ENCODE data around the gene IMPACT.

Gene IMPACT

DNA sequence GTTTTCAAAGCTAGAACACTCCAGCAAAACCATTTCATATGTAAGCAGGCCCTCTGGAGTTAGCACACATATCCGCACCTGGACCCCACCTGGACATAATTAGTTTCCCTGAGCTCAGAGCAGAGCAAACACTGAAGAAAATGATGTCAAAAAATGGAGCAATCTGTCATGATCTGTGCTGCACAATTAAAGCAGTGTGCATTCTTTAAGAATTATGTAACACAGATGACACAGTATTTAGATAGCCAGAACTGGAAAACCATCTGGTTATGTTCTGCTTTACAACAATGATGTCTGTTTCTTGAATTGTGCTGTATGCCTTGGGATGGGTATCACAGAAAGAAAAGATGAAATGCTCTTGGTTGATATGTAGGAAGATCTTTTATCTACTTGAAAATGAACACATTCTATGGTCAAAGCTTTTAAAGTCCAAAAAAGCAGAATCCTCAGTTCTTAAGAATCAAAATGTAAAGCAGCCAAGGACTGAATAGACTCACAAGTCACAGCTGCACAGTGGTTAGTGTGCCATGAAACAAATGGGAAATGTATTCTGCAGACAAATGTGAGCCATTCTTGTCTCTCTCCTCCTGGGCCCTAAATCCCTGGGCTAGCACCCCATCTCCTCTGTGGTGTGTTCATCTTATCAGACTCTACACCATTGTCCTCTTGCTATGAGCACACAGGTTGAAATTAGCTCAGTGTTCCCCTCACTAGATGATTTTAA, 70.7 kb downstream of the IMPACT start:
- TF ChIP-seq, protein P1, sequence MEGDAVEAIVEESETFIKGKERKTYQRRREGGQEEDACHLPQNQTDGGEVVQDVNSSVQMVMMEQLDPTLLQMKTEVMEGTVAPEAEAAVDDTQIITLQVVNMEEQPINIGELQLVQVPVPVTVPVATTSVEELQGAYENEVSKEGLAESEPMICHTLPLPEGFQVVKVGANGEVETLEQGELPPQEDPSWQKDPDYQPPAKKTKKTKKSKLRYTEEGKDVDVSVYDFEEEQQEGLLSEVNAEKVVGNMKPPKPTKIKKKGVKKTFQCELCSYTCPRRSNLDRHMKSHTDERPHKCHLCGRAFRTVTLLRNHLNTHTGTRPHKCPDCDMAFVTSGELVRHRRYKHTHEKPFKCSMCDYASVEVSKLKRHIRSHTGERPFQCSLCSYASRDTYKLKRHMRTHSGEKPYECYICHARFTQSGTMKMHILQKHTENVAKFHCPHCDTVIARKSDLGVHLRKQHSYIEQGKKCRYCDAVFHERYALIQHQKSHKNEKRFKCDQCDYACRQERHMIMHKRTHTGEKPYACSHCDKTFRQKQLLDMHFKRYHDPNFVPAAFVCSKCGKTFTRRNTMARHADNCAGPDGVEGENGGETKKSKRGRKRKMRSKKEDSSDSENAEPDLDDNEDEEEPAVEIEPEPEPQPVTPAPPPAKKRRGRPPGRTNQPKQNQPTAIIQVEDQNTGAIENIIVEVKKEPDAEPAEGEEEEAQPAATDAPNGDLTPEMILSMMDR (IDR thresholded peaks at IDR 0.05) = no peak
- H3K4me3 ChIP-seq (ENCODE audit: low read depth in 1 of 2, low read length in 1 of 2) = no peak overlapping the region
- no peak overlapping the region for H3K27ac ChIP-seq
- H3K4me1 ChIP-seq (ENCODE audit: control insufficient read depth in 1 of 2, insufficient read depth in 1 of 2, low read depth in 1 of 2, low read length in 1 of 2) = no peaks in the 10 kb centered on the region
- H3K9me3 ChIP-seq = no peaks in the 10 kb centered on the region
- H3K27me3 ChIP-seq = no peaks in the 10 kb centered on the region
- no peaks in the 10 kb centered on the region for H3K36me3 ChIP-seq

DNA sequence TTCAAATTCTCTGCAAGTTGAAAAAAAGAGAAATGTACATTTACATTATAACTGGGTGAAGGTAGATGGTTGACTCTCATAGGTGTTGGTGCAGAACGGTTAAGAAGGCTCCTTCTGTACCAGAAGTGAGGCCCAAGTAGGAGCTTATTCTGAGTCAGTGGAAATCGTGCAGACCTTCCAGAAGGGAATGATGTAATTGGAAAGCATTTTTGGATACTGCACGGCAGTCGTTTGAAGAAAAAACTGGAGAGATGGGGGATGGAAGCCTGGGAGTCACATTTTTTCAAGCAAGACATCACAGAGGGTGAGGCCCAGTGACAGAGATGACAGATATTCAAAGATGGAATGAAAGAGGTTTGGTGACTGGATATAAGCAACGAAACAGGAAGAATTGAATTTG, 73.3 kb downstream of the IMPACT start:
- H3K27ac ChIP-seq = no peak overlapping the region
- H3K27me3 ChIP-seq = no peaks in the 10 kb centered on the region
- peaks cover 6 to 12% of the 10 kb centered on the region in 2 experiments for H3K4me1 ChIP-seq (ENCODE audit: control insufficient read depth in 1 of 2, insufficient read depth in 1 of 2, low read depth in 1 of 2, low read length in 1 of 2)
- no peak overlapping the region for H3K4me3 ChIP-seq (ENCODE audit: low read depth in 1 of 2, low read length in 1 of 2)
- no peaks in the 10 kb centered on the region for H3K36me3 ChIP-seq
- H3K9me3 ChIP-seq = no peaks in the 10 kb centered on the region
- TF ChIP-seq, protein P1 (IDR thresholded peaks at IDR 0.05) = no peak

DNA sequence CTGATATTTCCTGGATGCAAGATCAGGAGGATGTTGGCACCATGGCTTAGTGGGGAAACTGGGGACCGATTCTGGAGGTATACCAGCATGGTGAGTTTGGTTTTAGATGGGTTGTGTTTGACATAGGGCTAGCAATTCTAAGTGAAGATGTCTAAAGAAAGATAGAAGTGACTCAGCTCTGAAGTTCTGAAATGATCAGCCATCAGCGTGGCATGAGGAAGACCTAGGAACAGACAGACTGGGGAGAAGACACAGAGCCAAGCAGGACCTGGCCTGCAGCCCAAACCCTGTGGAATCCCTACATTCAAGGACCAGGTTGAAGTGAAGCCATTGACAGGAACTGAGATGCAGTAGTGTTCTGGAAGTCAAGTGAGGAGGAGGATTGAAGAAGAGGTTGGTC, 73.7 kb downstream of the IMPACT start:
- no peak overlapping the region for H3K27ac ChIP-seq
- peaks cover 6 to 12% of the 10 kb centered on the region in 2 experiments for H3K4me1 ChIP-seq (ENCODE audit: control insufficient read depth in 1 of 2, insufficient read depth in 1 of 2, low read depth in 1 of 2, low read length in 1 of 2)
- no peaks in the 10 kb centered on the region for H3K9me3 ChIP-seq
- TF ChIP-seq, protein P1 (IDR thresholded peaks at IDR 0.05) = no peak
- H3K27me3 ChIP-seq = no peaks in the 10 kb centered on the region
- no peaks in the 10 kb centered on the region for H3K36me3 ChIP-seq
- H3K4me3 ChIP-seq (ENCODE audit: low read depth in 1 of 2, low read length in 1 of 2) = no peak overlapping the region

DNA sequence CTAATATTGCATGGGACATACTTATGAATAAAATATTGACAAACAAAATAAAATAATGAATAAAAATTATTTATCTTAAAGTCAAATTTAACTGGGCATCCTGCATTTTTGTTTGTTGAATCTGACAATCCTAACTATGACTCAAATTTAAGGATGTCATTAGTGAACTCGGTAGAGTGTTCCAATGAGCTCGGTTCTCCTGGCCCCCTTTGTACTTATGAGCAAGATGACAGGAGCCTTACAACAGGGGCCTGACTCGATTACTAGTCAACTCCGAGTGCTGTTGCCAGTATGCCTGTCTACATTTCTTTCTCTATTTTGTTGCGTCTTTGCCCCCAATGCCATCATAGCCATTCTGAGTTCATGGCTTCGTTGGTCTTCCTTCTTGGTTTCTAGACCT, 74.3 kb downstream of the IMPACT start:
- TF ChIP-seq, protein P1 (IDR thresholded peaks at IDR 0.05) = no peak
- Histone ChIP-seq H3K27ac (no peak overlapping the region), H3K4me3 (ENCODE audit: low read depth in 1 of 2, low read length in 1 of 2) (no peak overlapping the region), H3K27me3 (no peaks in the 10 kb centered on the region), H3K9me3 (no peaks in the 10 kb centered on the region), H3K4me1 (ENCODE audit: control insufficient read depth in 1 of 2, insufficient read depth in 1 of 2, low read depth in 1 of 2, low read length in 1 of 2) (peaks cover 6 to 12% of the 10 kb centered on the region in 2 experiments), H3K36me3 (no peaks in the 10 kb centered on the region)

DNA sequence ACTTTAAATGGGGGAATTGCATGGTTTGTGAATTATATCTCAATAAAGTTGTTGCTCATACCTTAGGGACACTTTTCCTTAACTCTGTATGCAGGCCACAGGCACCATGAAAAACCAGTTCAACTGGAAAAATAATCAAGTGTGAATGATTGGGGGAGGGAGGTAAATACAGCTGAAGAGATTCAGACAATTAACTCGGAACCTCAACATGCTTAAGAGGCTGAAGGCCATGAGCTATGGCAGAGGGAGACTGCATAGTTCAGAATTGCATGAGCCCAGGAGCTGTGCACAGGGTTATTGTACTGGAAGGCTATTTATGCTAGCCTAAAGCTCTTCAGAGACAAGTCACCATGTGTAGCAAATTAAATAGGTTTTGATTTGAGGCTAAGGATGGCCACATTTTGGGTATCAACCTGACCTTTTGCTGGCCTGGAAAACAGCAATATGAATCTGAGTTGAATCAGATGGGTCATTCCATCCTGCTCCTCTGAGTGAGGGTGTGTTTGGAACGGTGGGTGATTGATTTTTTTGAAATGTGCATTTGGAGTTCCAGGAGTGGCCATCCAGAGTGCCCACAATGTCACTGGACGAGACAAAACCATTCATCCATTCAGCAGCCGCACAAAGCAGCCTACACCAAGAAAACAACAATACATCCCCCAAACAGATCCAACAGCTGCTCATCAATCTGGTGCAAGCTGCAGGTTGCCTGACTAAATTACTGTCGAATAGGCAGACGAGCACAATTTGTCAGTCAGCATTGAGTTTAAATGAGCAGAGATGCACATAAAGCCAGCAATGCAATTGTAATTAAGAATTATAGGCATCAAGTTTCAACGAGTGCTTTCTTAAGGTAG, 76.4 kb downstream of the IMPACT start:
- Histone ChIP-seq H3K36me3 (no peaks in the 10 kb centered on the region), H3K27me3 (no peaks in the 10 kb centered on the region), H3K9me3 (no peaks in the 10 kb centered on the region), H3K27ac (no peak overlapping the region), H3K4me1 (ENCODE audit: control insufficient read depth in 1 of 2, insufficient read depth in 1 of 2, low read depth in 1 of 2, low read length in 1 of 2) (peaks cover 6 to 12% of the 10 kb centered on the region in 2 experiments), H3K4me3 (ENCODE audit: low read depth in 1 of 2, low read length in 1 of 2) (no peak overlapping the region)
- TF ChIP-seq, protein P1 (IDR thresholded peaks at IDR 0.05) = no peak
